GM19455 (cell line): ENCODE results near the gene SLC19A1.

Source experiments
- ATAC-seq: cut with Tn5 transposase; IDR thresholded peaks from one replicate; pipeline ENCODE4 v1.9.1; 2021; ENCODE audit not compliant: unreplicated experiment

Gene SLC19A1

GRCh38 chr21:45459171-45460010, 82.8 kb downstream of the SLC19A1 start:
- no peak for ATAC-seq

DNA sequence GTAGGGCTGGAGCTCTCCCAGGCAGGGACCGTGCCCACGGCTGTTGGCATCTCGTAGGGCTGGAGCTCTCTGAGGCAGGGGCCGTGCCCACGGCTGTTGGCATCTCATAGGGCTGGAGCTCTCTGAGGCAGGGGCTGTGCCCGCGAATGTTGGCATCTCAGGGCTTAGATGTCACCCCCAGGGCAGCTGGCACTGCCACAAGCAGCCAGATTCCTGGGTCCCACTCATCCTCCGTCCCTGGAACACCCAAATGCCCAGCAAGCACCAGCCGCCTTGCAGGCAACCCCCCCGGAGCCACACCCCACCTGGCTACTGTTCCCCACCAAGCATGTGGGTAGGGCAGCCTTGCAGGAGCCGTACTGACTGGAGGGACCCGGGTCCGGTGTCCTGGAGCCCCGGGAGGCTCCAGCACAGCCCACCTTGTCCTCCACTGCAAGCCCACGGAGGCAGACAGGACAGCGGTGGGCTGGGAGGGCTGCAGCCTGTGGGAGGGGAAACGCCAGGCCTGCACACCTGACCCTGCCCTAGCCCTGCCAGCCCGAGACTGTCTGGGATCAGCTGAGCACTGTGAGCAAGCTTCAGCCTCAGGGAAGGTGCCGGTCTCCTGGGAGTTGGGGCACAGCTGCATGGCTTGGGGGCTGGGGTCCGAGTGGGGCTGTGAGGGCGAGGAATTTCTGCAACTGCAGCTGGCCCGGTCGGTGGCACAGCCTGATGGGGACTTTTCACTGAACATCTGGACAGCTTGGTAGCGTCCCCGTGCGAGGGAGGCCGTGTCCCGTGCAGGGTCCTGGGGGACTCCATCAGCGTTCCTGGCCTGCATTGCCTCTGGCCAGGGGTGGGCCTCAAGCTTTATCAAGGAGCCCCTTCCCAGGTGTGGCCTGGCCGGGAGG, 83.7 kb downstream of the SLC19A1 start:
- no peak for ATAC-seq

DNA sequence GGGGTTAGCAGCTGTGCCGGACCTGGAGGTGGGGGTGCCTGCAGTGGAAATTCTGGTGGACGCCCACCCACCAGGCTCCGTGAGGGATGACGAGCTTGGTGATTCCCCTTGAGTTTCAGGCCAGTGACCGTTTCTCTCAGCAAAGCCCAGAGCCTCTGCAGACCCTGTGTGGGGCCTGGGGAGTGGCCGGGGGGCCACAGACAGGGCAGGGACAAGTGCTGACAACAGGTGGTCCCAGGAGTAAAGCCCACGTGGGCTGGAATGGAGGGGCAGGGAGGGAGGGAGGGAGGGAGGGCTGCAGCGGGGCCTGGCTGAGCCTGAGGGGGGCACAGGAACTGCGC, 84.4 kb downstream of the SLC19A1 start:
- ATAC-seq = no peak

DNA sequence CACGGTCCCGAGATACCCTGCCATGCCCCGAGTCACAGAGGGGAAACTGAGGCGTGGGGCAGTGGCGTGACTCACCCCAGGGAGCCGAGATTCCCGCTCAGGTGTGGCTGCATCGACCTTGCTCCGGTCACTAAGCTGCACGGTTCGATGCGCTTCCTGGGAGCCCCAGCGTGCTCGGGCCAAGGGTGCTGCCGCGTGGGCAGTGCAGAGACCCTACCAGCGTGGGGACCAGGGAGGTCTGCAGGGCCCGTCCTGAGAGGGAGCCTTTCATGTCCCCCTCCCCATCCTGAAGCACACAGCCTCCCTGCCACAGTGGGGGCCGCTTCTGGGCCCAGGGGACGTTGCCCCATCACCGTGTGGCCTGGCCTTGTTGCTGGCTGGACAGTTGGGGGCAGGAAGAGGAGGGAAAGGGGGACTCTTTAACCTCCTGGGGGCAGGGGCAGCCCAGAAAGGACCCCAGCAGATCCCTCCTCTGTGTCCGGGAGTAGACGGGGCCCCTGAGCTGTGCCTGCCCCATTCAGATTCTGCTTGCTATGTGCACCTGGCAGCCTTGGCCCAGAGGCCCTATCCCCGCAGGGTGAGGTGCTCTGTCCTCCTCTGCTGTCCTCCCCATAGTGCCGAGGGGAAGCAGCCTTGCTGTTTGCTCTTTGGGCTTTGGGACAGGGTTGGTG, 84.9 kb downstream of the SLC19A1 start:
- no peak for ATAC-seq

GRCh38 chr21:45456584-45457160, 85.6 kb downstream of the SLC19A1 start:
- ATAC-seq = no peak

GRCh38 chr21:45455674-45456583, 86.3 kb downstream of the SLC19A1 start:
- ATAC-seq = no peak

DNA sequence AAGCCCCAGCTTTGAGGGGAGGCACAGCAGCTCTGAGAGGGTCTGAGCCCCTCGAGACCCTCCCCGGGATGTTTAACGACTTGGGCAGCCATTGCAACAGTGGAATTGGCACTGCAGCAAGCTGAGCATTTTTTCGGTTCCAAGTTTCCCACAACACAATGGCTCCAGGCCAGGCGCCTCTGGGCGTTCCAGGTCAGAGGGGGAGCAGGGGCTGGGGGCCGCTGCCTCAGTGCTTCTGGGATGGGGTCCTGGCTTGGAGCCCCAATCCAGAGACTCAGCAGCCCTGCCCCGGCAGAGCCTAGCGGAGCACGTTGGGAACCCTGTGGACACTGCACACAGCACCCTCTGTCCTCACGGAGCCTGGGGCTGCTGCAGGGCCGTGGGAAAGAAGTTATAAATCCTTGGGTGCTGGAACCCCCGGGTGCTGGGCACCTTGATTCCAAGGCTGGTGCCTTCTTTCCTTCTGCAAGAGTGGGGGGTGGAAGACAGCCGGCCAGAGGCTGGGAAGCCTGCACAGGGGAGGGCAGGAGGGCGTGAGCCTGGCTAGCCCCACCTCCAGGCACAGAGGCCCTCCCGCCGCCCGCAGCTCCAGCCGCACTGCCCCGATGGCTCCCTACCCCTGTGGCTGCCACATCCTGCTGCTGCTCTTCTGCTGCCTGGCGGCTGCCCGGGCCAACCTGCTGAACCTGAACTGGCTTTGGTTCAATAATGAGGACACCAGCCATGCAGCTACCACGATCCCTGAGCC, 87.1 kb downstream of the SLC19A1 start:
- ATAC-seq = no peak

GRCh38 chr21:45454060-45454925, 87.9 kb downstream of the SLC19A1 start:
- no peak for ATAC-seq

DNA sequence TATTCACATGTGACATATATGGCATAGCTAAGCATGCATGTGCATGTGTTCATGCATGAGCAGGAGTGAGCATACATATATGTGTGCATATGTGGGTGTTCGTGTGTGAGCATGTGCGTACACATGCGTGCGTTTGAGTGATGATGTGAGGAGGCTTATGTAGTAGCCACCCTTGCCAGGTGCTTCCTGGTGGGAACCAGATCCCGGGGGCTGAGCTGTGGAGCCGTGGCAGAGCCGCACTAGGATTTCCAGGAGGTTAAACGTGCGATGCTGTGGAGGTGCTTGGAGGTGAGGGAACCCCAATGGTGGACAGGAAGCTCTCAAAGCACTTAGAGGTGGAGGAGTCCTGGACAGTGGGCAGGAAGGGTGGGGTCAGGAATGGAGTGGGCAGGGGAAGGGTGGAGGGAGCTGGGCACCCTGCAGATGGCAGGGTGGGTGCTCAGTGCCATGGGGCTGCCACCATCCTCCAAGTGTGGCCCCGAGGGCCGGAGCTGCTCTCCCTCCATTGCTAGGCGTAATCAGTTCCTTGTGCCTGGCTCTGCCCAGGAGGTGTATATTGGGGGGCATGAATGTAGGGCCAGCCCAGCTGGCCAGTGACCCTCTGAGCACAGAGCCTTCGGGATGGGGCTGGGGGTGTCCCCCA, 88.8 kb downstream of the SLC19A1 start:
- ATAC-seq = no peak

GRCh38 chr21:45452696-45453307, 89.4 kb downstream of the SLC19A1 start:
- ATAC-seq = no peak

GRCh38 chr21:45451771-45452182, 90.5 kb downstream of the SLC19A1 start:
- no peak for ATAC-seq

DNA sequence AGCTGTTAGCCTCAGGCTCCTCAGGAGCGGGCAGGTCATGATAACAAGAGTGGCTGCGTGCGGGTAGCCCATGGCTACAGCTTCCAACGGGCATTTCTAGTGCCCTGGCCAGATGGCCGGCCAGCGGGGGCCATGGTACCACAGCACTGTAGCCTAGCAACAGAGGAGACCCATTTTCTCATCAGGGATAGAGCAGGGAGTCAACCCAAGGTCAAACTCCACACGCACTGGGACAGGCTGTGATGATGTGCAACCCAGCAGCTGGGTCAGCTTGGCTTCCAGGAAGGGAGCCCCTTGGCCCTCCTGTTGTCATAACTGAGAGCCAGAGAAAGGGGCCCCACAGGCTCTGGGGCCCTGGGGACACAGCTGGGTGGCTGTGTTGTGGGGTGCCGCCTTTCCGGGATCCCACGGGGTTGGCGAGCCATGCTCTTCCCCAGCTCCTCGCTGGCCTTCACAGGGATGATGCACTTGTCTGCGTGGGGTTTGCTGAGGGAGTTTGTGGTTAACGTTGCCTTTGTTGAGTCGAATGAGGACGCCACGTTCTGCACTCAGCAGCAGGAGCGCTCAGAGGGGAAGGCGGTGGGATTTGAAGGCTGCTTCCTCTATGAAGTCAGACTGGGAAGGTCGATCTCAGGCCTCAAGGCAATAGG, 91.0 kb downstream of the SLC19A1 start:
- ATAC-seq = no peak

DNA sequence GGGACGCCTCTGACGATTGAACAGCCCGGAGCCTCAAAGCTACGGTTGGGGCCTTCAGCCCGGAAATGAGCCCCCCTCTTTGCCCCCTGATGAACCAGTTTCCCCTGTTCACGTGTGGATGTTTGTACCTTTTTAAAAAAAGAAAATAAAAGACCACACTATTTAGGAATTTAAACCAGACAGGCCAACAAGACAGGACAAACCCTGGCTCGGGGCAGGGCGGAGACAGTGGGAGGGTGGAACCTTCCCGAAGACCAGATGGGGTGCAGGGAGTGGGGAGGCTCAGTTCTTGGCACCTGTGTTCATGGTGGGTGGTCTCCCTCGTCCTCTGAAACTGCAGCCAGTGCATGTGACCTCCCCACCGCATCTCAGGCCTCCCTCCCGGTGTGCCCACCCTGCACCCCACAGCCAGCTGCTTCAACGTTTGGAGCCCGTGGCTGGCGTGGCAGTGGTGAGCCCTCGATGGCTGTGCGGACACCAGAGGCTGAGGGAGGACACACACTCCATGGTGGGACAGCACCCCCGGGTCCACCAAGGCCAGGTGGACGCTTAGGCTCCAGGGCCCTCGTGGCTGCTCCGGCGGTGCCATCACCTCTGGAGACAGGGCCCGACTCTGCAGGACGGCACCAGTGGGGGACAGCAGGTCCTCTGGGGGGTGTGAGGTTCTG, 91.7 kb downstream of the SLC19A1 start:
- no peak for ATAC-seq

DNA sequence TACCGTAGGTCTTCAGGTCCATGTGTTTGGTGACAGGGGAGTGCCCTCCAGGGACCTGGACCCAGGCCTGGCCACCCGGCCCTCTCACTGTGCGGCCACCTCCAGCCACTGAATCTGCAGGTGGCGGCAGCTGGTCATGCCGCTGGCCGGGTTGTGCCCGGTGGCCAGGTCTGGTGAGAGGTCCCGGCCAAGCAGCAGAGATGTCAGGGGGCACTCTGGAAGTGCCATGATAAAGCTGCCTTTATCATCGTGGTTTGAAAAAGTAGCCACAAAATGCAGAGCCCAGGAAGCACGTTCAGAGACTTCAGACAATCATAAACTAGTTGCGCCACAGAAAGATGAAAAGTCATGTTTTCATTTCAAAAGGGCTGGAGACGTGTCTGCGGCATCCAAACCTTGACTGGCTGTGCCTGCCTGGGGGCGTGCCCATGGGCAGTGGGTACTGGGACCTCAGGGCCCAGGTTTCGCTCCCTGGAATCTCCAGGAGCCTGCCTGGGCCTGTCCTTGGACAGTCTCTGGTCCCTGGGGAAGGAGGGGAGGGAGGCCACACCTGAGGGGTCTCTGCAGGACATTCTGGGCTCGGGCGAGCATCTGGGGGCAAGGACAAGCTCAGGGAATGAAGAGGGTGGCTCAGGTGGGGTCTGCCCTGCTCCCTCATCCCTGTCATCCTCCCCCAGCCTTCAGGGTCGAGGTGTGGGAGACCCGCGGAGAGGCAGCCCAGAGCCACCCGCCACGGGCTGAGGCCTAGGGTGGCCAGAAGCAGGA, 92.4 kb downstream of the SLC19A1 start:
- ATAC-seq = no peak

- ATAC-seq = no peak
These were observed 93.2 kb downstream of the SLC19A1 start for GRCh38 chr21:45448810-45449657.
